HG03571 (cell line): Measurements from ENCODE around the gene PTPRD.
"Not testable (repeated sequence)": the region's sequence is repeated elsewhere in the genome, so short reads cannot be mapped to it uniquely, and the experiment has no call there.

Experiments used
- ATAC-seq: cut with Tn5 transposase; IDR thresholded peaks from one replicate; pipeline ENCODE4 v1.9.1; 2021; ENCODE audit not compliant: unreplicated experiment

The PTPRD gene

DNA sequence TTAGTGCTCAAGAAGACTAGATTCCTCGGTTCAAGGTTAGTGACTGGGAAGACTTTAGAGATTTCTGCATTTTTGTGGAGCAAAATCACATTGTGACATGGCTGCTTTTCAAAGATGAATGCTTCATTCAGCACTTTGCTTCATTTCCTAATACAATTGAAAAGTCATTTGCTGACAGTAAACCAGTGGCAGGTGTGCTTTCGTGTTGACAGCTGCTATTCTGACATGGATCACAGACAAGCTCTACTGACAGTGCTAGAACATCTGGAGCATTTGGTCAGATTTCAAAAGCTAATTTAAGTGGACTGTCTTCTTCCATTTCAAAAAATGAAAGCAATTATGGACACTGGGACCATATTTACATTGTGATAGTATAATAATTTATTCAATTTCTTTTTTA, 1060.1 kb downstream of the PTPRD start:
- no peak for ATAC-seq

DNA sequence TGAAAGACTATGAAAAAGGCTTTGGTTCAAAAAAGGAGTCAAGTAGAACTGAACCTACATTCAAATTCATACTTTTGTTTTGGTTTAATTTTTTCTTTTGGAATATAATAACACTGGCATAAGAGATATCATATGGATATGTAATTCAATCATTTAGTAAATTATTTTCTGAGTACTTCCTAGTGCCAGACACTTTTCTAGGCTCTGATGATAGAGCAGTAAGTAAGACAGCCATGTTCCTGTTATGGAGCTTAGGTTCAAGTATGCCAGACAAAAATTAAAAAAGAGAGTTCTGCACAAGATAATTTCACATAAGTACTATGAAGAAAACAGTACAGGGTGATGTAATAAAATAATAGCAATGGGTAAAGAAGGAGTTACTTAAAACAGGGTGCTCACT, 1074.0 kb downstream of the PTPRD start:
- ATAC-seq: no peak

DNA sequence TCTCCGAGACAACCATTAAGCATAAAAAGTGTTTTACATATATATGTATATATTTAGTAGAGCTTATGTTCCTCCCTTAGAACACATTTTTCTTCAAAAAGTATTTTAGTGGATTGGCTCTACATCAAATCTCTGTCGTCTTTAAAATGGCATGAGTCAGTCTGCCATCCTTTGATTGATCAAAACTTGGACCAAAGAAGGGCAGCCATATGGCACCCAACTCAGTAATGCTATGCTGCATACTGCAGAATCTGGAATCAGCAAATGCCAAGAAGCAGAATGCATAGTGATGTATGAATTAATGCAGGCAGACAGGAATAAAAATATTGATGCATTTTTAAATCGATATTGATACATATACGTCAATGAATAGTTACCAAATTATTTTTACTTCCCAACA, 1074.4 kb downstream of the PTPRD start:
- ATAC-seq: no peak

- no peak for ATAC-seq
Measured at GRCh38 chr9:9536523-9536922, 1076.3 kb downstream of the PTPRD start.

GRCh38 chr9:9523476-9524139, 1089.2 kb downstream of the PTPRD start:
- no peak for ATAC-seq

DNA sequence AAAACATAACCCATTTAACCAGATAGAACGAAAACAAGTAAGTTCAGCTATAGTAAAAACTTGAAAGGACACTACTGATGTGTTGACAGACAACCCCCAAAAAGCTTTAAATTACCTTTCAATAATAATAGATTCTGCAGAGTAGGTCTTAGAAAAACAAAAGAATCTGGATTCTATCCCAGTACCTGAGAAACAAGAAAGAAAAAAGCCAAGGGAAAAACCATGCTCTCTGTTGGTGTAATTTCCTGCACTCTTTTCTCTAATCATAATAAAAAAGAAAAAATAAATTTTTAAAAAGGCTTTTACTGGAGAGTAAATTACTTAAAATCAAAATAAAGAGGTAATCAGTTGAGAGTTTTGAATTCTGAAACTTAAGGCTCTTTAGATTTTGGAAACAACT, 1090.4 kb downstream of the PTPRD start:
- no peak for ATAC-seq

- no peak for ATAC-seq
Measured at GRCh38 chr9:9521033-9521779, 1091.6 kb downstream of the PTPRD start.

DNA sequence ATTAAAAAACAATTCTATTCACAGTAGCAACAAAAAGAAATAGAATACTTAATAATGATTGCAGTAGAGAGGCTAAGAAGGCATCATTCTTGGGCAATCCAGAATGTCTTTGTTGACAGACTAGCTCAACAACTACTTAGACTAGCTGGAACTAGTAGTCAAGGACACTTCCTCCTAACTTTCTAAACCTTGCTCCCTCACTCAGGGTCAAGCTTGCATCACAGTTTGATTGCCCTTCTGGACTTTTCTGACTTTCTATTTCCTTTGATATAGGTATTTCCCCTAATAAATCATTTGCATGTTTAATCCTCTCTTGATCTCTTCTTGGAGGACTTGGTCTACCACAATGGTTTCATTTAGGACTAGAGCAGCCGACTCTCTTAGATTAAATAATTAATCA, 1107.9 kb downstream of the PTPRD start:
- ATAC-seq: no peak

DNA sequence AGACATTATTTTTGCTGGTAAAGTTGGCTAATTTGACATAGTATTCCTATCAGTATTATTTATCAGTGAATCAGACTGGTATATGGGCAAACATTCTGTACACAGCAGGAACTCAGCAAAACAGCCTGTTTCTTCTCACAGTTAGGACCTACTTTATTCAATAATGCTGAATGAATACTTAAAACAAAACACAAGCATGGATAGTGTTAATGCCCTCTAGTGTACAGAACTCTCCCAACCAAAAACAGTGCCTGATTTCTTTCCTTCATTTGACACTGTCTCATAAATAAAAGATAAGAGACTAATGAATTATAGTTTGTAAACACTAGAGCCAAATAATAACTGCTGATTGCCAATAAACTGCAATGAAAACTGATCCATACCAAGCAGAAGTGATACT, 1113.3 kb downstream of the PTPRD start:
- no peak for ATAC-seq

DNA sequence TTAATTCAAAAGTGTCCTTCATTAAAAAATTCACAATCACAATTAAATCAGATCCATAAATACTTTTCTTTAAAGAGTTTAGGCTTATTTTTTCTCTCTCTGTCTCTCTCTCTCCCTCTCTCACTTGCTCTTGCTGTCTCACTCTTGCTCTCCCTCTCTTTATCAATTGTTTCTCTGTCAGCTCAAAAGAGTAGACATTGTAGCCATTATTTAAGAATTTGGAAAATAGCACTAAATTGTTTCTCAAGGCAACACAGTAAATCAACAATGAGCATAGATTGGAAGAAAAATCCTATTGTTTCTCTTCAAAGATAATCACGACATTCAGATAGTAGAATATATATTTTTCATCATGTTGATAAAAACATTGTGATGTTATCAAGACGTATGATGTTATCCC, 1114.0 kb downstream of the PTPRD start:
- ATAC-seq: no peak

DNA sequence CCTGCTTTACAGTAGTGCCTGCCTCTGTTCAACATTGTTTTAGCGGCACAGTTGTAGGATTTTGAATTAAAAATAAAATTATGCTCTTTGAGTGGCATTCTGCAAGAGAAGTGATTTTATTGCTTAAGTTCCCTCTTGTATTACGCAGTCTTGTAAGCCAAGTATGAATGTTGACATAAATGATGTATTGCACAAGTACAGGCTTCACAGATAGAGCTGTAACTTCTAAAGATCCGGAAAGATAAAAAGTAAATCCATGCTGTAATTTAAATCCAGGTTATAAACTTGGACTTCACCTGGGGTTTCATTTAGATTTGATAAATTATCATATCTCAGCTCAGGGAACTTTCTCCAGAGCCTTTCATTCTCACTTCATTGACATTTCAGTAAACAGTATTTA, 1114.7 kb downstream of the PTPRD start:
- ATAC-seq: no peak

DNA sequence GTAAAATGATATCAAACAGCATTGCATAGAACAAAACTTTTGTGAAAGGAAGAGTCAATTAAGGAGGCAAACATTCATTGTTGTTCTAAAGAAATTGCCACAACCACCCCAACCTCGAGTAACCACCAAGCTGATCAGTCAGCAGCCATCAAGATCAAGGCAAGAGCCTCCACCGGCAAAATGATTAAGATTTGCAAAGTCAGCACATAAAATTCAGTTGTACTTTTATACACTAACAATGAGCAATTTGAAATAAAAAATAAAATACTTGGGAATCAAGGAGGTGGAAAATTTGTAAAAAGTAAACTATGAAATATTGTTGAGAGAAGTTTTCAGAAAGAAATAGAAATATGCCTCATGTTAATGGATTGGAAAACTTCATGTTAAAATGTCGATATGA, 1118.5 kb downstream of the PTPRD start:
- ATAC-seq: no peak

- ATAC-seq: no peak
Measured at GRCh38 chr9:9492506-9492905, 1120.3 kb downstream of the PTPRD start.

DNA sequence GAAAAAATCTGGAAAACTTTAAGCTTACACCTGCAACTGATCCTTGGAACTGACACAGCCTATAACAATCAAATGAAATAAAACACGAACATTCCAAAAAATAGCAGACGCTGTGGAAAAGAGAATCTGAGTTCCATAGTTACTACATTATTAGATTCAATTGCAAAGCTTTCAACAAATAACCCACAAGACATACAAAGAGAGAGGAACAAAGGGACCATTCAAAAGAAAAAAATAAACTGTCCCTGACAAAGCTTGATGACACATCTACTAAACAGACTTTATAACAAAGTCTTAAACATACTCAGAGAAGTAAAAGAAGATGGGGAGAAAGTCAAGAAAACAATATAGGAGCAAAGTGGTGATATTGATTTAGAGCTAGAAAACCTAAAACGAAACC, 1123.6 kb downstream of the PTPRD start:
- no peak for ATAC-seq

- no peak for ATAC-seq
Measured at GRCh38 chr9:9483175-9483574, 1129.6 kb downstream of the PTPRD start.

DNA sequence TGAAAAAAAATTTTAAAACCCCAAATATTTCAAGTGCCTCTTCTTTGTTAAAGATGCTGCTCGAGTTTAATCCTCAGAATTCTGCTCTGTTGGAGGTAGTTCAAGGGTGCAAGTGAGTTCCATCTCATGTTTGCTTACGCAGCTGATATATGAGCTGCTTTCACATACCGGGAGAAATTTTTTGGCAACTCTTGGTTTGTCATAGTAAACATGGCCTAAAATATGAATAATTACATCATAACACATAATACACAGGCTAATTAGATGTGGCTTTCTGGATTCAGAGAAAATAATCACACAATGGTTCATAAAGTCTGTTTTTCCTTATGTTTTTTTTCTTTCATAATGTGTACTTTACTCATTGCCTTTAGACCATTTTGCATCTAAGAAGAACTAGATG, 1134.1 kb downstream of the PTPRD start:
- ATAC-seq: no peak

- no peak for ATAC-seq
Measured at GRCh38 chr9:9469271-9469670, 1143.5 kb downstream of the PTPRD start.

DNA sequence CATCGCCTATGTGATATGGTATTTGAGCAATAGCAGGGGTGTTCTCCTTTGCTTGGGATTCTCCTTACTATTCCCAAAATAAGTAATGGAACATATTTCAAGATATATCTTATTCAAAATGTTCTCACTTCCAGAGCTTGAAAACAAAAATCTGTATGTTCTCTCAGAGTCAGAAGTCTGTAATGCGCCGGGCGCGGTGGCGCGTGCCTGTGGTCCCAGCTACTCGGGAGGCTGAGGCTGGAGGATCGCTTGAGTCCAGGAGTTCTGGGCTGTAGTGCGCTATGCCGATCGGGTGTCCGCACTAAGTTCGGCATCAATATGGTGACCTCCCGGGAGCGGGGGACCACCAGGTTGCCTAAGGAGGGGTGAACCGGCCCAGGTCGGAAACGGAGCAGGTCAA, 1170.9 kb downstream of the PTPRD start:
- ATAC-seq: not testable (repeated sequence)

GRCh38 chr9:9437641-9438040, 1175.2 kb downstream of the PTPRD start:
- no peak for ATAC-seq

DNA sequence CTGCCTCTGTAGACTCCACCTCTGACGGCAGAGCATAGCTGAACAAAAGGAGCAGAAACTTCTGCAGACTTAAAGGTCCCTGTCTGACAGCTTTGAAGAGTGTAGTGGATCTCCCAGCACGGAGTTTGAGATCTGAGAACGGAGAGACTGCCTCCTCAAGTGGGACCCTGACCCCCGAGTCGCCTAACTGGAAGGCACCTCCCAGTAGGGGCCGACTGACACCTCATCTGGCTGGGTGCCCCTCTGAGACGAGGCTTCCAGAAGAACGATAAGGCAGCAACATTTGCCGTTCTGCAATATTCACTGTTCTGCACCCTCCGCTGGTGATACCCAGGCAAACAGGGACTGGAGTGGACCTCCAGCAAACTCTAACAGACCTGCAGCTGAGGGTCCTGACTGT, 1186.3 kb downstream of the PTPRD start:
- ATAC-seq: not testable (repeated sequence)

DNA sequence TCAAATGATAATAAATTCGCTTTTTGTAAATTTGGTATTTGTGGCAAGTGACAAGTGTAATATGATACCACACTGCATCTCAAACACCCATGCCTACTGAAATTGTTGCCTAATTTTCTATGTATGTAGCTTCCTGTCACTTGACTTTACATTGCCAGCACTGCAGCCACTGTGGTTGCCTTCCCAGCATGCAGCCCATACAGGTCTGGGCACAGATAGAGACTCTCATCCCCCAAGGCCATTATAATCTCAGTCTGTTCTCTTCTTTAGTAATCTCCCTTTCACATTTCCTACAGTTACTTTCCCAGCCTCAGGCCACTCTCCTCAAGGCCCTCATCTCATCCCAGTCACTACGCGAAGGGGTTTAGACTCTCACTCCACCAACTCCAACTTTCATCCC, 1200.6 kb downstream of the PTPRD start:
- ATAC-seq: no peak

DNA sequence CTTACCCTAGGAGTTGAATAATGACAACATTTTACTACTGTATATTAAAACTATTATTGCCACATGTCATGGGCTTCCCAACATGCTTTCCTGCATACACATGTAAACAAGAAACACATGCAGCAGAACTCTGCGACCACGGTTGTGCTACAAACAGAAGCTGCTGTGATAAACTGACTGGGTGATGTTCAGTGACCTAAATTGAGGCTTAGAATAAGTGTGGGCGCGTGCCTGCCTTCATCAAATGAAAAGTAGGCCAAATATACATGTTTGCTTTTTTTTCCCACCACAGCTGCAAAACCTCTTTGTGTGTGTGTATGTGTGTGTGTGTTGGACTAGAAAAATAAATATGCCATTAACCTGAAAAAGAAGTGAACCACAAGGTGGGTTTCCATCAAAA, 1202.1 kb downstream of the PTPRD start:
- no peak for ATAC-seq

DNA sequence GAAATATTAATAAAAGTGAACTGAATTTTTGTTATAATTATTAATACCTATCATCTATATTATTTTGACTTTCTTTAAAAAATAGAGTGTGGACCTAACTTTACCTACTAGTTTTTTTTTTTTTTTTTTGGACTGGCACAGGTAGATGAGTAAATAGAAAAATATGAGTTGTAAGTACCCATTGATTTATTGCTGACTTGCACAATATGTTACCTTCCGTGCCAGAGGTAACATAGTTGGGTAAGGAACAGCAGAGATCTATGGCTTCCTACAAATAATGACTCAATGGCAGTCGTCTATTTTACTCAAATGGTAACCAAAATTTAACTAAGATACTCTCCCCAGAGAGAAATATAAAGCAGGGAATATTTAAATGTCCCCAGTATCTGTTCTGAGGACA, 1212.8 kb downstream of the PTPRD start:
- no peak for ATAC-seq
